LNCAP (cell line): ENCODE data around the gene KIRREL3.

ENCODE experiments used
- CTCF ChIP-seq: fragments of 450-650 bp; IDR thresholded peaks from 2 replicates; pipeline ENCODE4 v1.5.1; 2017; ENCODE audit warnings: mild to moderate bottlenecking

The KIRREL3 gene

GRCh38 chr11:126768702-126769101 is 231.9 kb downstream of the KIRREL3 start:
- TF ChIP-seq CTCF: no peak

GRCh38 chr11:126766440-126766839 is 234.1 kb downstream of the KIRREL3 start:
- no peak for TF ChIP-seq CTCF

GRCh38 chr11:126765196-126765595 is 235.4 kb downstream of the KIRREL3 start:
- TF ChIP-seq CTCF: no peak

- TF ChIP-seq CTCF: no peak
These were observed 236.3 kb downstream of the KIRREL3 start for GRCh38 chr11:126764231-126764630.

GRCh38 chr11:126756855-126757254 is 243.7 kb downstream of the KIRREL3 start:
- no peak for TF ChIP-seq CTCF

GRCh38 chr11:126756421-126756820 is 244.1 kb downstream of the KIRREL3 start:
- TF ChIP-seq CTCF: no peak

- TF ChIP-seq CTCF: no peak
These were observed 245.0 kb downstream of the KIRREL3 start for GRCh38 chr11:126755526-126755925.
